Panc1 (cell line): Measurements from ENCODE around the gene C16orf74. TPM values are rescaled to one million over a fixed set of nuclear protein-coding genes. Genes with fewer than 3 reads are reported as not detected.

Experiments
- ATAC-seq: fragments of 200-7000 bp; cut with Tn5 transposase; 2 replicates; pipeline ENCODE4 v1.9.1; 2020; ENCODE audit warnings: mild to moderate bottlenecking, moderate library complexity
- BruUV-seq: library from RNA; stranded (reverse); fragments of 400-500 nt; replicated peaks from 2 replicates; lab custom pipeline; 2021; lab: Mats Ljungman, UMichigan
- CTCF ChIA-PET: fragments of 300-600 bp; sonication (Branson Sonifier 250); formaldehyde crosslinking; loops from one replicate; lab custom pipeline; 2022; ENCODE audit warnings: antibody characterized with exemption; lab: Charles Lee
- POLR2A ChIA-PET: fragments of 300-600 bp; sonication (Branson Sonifier 250); formaldehyde crosslinking; loops from one replicate; lab custom pipeline; 2022; ENCODE audit warnings: antibody characterized with exemption; lab: Charles Lee
- DNase-seq: peaks from one replicate; pipeline ENCODE4 v3.0.0-alpha.2; 2010; ENCODE audit warnings: low read depth, low spot score
- H3K27ac ChIP-seq: 2 replicates; pipeline ENCODE4 v1.5.1; 2011; ENCODE audit warnings: mild to moderate bottlenecking, low read length, inconsistent platforms
- H3K27me3 ChIP-seq: fragments of 200-500 bp; sonication (Bioruptor generic); 2 replicates; pipeline ENCODE4 v1.6.0; 2014; ENCODE audit warnings: low read length, inconsistent platforms; ENCODE audit not compliant: control insufficient read depth, insufficient read depth
- H3K36me3 ChIP-seq: fragments of 200-500 bp; sonication (Bioruptor generic); 2 replicates; pipeline ENCODE4 v1.5.1; 2014; ENCODE audit warnings: inconsistent platforms, mild to moderate bottlenecking, low read length, moderate library complexity; ENCODE audit not compliant: control insufficient read depth, insufficient read depth
- H3K4me1 ChIP-seq: 2 replicates; pipeline ENCODE4 v1.5.1; 2011; ENCODE audit warnings: inconsistent platforms, mild to moderate bottlenecking, low read length, moderate library complexity; ENCODE audit not compliant: control insufficient read depth, insufficient read depth
- H3K4me3 ChIP-seq, 2 experiments: 2 replicates each; pipeline ENCODE4 v1.5.1; 2011 to 2012; ENCODE audit warnings: low read depth in 2 of 2, low read length in 2 of 2, mild to moderate bottlenecking in 2 of 2, inconsistent platforms in 1 of 2, moderate library complexity in 1 of 2
- H3K9me3 ChIP-seq: fragments of 200-500 bp; sonication (Bioruptor generic); 2 replicates; pipeline ENCODE4 v1.5.1; 2014; ENCODE audit warnings: low read depth, mild to moderate bottlenecking, inconsistent platforms, low read length, moderate library complexity; ENCODE audit not compliant: control insufficient read depth, insufficient read depth
- CTCF ChIP-seq: fragments of 450-650 bp; IDR thresholded peaks from 2 replicates; pipeline ENCODE4 v1.5.1; 2017; ENCODE audit warnings: mild to moderate bottlenecking
- POLR2AphosphoS5 ChIP-seq: IDR thresholded peaks from 2 replicates; pipeline ENCODE4 v1.6.1; 2012; ENCODE audit warnings: mild to moderate bottlenecking, low read depth, low read length, moderate library complexity
- REST ChIP-seq, 2 experiments: IDR thresholded peaks; 2 replicates each; pipeline ENCODE4 v1.6.1; 2011 to 2012; ENCODE audit warnings: low read depth in 2 of 2, control low read depth in 1 of 2, low read length in 1 of 2, mild to moderate bottlenecking in 1 of 2, moderate library complexity in 1 of 2; ENCODE audit not compliant: insufficient read depth in 1 of 2
- SIN3A ChIP-seq: IDR thresholded peaks from 2 replicates; pipeline ENCODE4 v1.6.1; 2012; ENCODE audit warnings: low read depth, mild to moderate bottlenecking, low read length, moderate library complexity, borderline replicate concordance; ENCODE audit not compliant: insufficient read depth
- TCF7L2 ChIP-seq: IDR thresholded peaks from 2 replicates; pipeline ENCODE4 v1.6.1; 2011; ENCODE audit warnings: mild to moderate bottlenecking, low read depth, low read length, inconsistent platforms
- in situ Hi-C: cut with HindIII; loops from 2 replicates; pipeline ENCODE4 v1.10.0; 2016; ENCODE audit warnings: low sequenced_read_pairs, low pct_unique_long_range_greater_than_20kb
- intact Hi-C: fragments of 100-400 bp; cut with micrococcal nuclease; formaldehyde crosslinking; loops from one replicate; pipeline ENCODE4 v1.10.0; 2022; ENCODE audit not compliant: unreplicated experiment
- total RNA-seq: library from RNA; stranded (reverse); gene quantifications from one replicate; pipeline ENCODE4 v1.2.1, GENCODE V29; 2021; ENCODE audit not compliant: unreplicated experiment

Gene C16orf74
- total RNA-seq, 1 experiment from 2014 or later, result 1.5 TPM

GRCh38 chr16:85753559-85753958 lies 2.7 kb upstream of the C16orf74 start:
- no TSS peak for BruUV-seq
- Histone ChIP-seq H3K4me3 (no peak overlapping the region), H3K27me3 (no peaks in the 10 kb centered on the region), H3K36me3 (peaks cover 2% of the 10 kb centered on the region; the same call in 1 of the 2 replicates), H3K4me1 (peaks cover 3% of the 10 kb centered on the region; the same call in 1 of the 2 replicates), H3K9me3 (no peaks in the 10 kb centered on the region), H3K27ac (no peak overlapping the region)
- ChIA-PET POLR2A (no interaction called here), CTCF (no interaction called here)
- no peak for ATAC-seq
- in situ Hi-C loops, result no loop called here
- DNase-seq, result no peak
- TF ChIP-seq TCF7L2 (no peak), SIN3A (no peak), CTCF (no peak)
- intact Hi-C loops, result no loop called here

GRCh38 chr16:85752511-85753420 lies 1.9 kb upstream of the C16orf74 start:
- intact Hi-C loops, result no loop called here
- in situ Hi-C loops, result no loop called here
- TF ChIP-seq SIN3A (no peak), POLR2AphosphoS5 (no peak), CTCF (no peak), REST (IDR thresholded peaks at IDR 0.05; ENCODE audit: insufficient read depth in 1 of 2, low read depth in 2 of 2, low read length in 1 of 2) (no peak), TCF7L2 (no peak)
- Histone ChIP-seq H3K36me3 (peaks cover 2% of the 10 kb centered on the region; the same call in 1 of the 2 replicates), H3K9me3 (no peaks in the 10 kb centered on the region), H3K27me3 (no peaks in the 10 kb centered on the region), H3K27ac (no peak overlapping the region), H3K4me1 (peaks cover 3% of the 10 kb centered on the region; the same call in 1 of the 2 replicates), H3K4me3 (no peak overlapping the region)
- CTCF ChIA-PET, result no interaction called here
- DNase-seq (no peak), ATAC-seq (no peak)
- BruUV-seq, result no TSS peak
- POLR2A ChIA-PET, result no interaction called here
